ENCODE data around the gene SANBR.

The SANBR gene

DNA sequence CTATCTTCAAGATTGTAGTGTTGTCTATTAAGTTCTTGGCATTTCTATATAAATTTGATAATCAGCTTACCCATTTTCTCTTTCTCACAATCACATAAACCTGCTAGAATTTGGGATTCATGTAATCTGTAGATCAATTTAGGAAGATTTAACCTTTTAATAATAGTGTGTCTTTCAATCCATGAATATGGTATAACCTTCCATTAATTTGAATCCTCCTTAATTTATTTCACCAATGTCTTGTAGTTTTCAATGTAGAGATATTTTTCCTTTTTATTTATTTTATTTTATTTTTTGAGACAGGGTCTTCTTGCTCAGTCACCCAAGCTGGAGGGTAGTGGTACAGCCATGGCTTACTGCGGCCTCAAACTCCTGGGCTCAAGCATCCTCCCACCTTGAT is 20.2 kb downstream of the SANBR start:
- Histone ChIP-seq H3K27me3 (ENCODE audit: control insufficient read depth in 1 of 2, insufficient read depth in 2 of 2, low read length in 2 of 2) (no peaks in the 10 kb centered on the region), H3K9me3 (ENCODE audit: control insufficient read depth in 1 of 2, low read length in 2 of 2) (no peaks in the 10 kb centered on the region), H3K36me3 (ENCODE audit: control insufficient read depth in 1 of 2, insufficient read depth in 2 of 2, low read length in 2 of 2) (peaks cover 0 to 6% of the 10 kb centered on the region in 2 donors), H3K4me1 (ENCODE audit: control insufficient read depth in 1 of 2, insufficient read depth in 2 of 2, low read length in 2 of 2) (no peaks in the 10 kb centered on the region), H3K9ac (ENCODE audit: low read depth in 1 of 2, low read length in 2 of 2) (no peak overlapping the region), H3K27ac (ENCODE audit: low read depth, low read length) (no peak overlapping the region), H3K4me3 (ENCODE audit: low read depth in 1 of 2, low read length in 2 of 2) (no peak overlapping the region)

DNA sequence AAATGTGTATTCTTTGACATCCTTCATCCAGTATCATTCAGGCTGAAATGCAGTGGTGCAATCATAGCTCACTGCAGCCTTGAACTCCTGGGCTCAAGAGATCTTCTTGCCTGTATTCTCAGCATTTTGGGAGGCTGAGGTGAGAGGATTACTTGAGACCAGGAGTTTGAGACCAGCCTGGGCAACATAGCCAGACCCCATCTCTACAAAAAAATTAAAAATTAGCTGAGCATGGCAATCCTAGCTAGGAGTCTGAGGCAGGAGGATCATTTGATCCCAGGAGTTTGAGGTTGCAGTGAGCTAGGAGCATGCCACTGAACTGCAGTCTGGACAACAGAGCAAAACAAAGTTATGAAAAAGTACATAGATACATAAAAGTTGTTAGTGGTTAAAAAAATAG is 24.1 kb downstream of the SANBR start:
- Histone ChIP-seq H3K36me3 (ENCODE audit: control insufficient read depth in 1 of 2, insufficient read depth in 2 of 2, low read length in 2 of 2) (peaks cover 0 to 6% of the 10 kb centered on the region in 2 donors), H3K9ac (ENCODE audit: low read depth in 1 of 2, low read length in 2 of 2) (no peak overlapping the region), H3K9me3 (ENCODE audit: control insufficient read depth in 1 of 2, low read length in 2 of 2) (no peaks in the 10 kb centered on the region), H3K27ac (ENCODE audit: low read depth, low read length) (no peak overlapping the region), H3K27me3 (ENCODE audit: control insufficient read depth in 1 of 2, insufficient read depth in 2 of 2, low read length in 2 of 2) (no peaks in the 10 kb centered on the region), H3K4me3 (ENCODE audit: low read depth in 1 of 2, low read length in 2 of 2) (no peak overlapping the region), H3K4me1 (ENCODE audit: control insufficient read depth in 1 of 2, insufficient read depth in 2 of 2, low read length in 2 of 2) (no peaks in the 10 kb centered on the region)

DNA sequence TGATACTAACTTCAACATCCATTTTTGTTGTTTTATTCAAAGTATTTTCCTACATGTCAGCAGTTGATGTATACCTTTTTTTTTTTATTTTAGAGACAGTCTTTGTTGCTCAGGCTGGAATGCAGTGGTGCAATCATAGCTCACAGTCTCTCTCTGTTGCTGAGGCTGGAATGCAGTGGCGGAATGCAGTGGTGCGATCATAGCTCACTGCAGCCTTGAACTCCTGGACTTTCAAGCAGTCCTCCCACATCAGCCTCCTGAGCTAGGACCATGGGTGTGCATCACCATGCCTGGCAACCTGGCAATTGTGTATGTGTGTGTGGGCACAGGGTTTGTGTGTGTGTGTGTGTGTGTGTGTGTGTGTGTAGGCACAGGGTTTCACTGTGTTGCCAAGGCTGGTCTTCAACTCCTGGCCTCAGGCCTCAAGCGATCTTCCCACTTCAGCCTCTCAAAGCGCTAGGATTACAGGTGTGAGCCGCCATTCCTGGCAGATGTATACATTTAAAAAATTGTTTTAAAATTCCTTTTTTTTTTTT is 24.8 kb downstream of the SANBR start:
- Histone ChIP-seq H3K36me3 (ENCODE audit: control insufficient read depth in 1 of 2, insufficient read depth in 2 of 2, low read length in 2 of 2) (peaks cover 0 to 6% of the 10 kb centered on the region in 2 donors), H3K9me3 (ENCODE audit: control insufficient read depth in 1 of 2, low read length in 2 of 2) (no peaks in the 10 kb centered on the region), H3K4me1 (ENCODE audit: control insufficient read depth in 1 of 2, insufficient read depth in 2 of 2, low read length in 2 of 2) (no peaks in the 10 kb centered on the region), H3K4me3 (ENCODE audit: low read depth in 1 of 2, low read length in 2 of 2) (no peak overlapping the region), H3K27me3 (ENCODE audit: control insufficient read depth in 1 of 2, insufficient read depth in 2 of 2, low read length in 2 of 2) (no peaks in the 10 kb centered on the region), H3K9ac (ENCODE audit: low read depth in 1 of 2, low read length in 2 of 2) (no peak overlapping the region), H3K27ac (ENCODE audit: low read depth, low read length) (no peak overlapping the region)

DNA sequence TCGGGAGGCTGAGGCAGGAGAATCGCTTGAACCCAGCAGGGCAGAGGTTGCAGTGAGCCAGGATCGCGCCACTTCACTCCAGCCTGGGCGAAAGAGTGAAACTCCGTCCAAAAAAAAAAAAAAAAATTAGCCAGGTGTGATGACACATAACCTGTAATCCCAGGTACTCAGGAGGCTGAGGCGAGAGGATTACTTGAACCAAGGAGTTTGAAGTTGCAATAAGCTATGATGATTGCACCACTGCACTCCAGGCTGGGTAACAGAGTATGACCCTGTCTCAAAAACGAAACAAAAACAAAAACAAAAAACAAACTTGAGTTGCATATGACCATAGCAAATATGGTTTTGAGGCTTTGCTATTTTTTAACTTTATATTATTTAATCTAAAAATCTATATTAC is 25.8 kb downstream of the SANBR start:
- no peak overlapping the region for H3K9ac ChIP-seq (ENCODE audit: low read depth in 1 of 2, low read length in 2 of 2)
- peaks cover 0 to 6% of the 10 kb centered on the region in 2 donors for H3K36me3 ChIP-seq (ENCODE audit: control insufficient read depth in 1 of 2, insufficient read depth in 2 of 2, low read length in 2 of 2)
- no peak overlapping the region for H3K4me3 ChIP-seq (ENCODE audit: low read depth in 1 of 2, low read length in 2 of 2)
- no peaks in the 10 kb centered on the region for H3K9me3 ChIP-seq (ENCODE audit: control insufficient read depth in 1 of 2, low read length in 2 of 2)
- no peak overlapping the region for H3K27ac ChIP-seq (ENCODE audit: low read depth, low read length)
- H3K27me3 ChIP-seq (ENCODE audit: control insufficient read depth in 1 of 2, insufficient read depth in 2 of 2, low read length in 2 of 2): no peaks in the 10 kb centered on the region
- no peaks in the 10 kb centered on the region for H3K4me1 ChIP-seq (ENCODE audit: control insufficient read depth in 1 of 2, insufficient read depth in 2 of 2, low read length in 2 of 2)

DNA sequence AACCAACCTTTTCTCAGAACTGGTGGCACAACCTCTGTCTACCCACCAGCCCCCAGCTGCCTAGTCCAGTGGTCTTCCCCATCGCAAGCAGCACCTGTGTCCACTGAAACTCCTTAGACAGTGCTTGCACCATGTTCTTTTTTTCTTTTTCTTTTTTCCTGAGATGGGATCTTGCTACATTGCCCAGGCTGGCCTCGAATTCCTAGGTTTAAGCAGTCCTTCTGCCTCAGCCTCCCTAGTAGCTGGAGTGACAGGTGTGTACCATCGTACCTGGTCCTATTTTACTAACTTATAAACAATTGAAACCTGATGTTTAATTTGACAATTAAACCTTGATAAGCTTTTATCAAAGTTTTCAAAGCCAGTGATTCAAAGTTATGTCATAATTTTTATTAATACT is 30.8 kb downstream of the SANBR start:
- no peak overlapping the region for H3K9ac ChIP-seq (ENCODE audit: low read depth in 1 of 2, low read length in 2 of 2)
- no peak overlapping the region for H3K27ac ChIP-seq (ENCODE audit: low read depth, low read length)
- H3K4me1 ChIP-seq (ENCODE audit: control insufficient read depth in 1 of 2, insufficient read depth in 2 of 2, low read length in 2 of 2): no peaks in the 10 kb centered on the region

DNA sequence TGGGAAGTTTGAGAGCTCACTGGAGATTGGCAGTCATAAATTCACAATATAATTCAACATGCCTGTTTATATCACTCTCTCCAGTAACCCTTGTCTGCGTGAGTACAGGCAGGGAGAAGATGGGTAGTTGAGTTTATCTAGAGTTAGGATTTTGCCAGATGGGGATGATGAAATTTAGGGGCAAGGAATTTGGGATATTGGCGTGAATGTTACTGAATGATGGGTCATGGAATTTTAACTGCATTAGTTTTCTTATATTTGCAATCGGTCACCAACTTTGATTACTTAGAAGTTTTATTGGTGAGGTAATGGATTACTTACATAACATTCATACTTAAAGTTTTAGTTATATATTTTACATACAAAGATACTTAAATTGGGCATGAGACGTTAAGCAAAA is 35.1 kb downstream of the SANBR start:
- H3K27ac ChIP-seq (ENCODE audit: low read depth, low read length): no peak overlapping the region
- H3K4me1 ChIP-seq (ENCODE audit: control insufficient read depth in 1 of 2, insufficient read depth in 2 of 2, low read length in 2 of 2): no peaks in the 10 kb centered on the region
- H3K27me3 ChIP-seq (ENCODE audit: control insufficient read depth in 1 of 2, insufficient read depth in 2 of 2, low read length in 2 of 2): no peaks in the 10 kb centered on the region
- H3K36me3 ChIP-seq (ENCODE audit: control insufficient read depth in 1 of 2, insufficient read depth in 2 of 2, low read length in 2 of 2): no peaks in the 10 kb centered on the region
- H3K4me3 ChIP-seq (ENCODE audit: low read depth in 1 of 2, low read length in 2 of 2): no peak overlapping the region
- H3K9me3 ChIP-seq (ENCODE audit: control insufficient read depth in 1 of 2, low read length in 2 of 2): no peaks in the 10 kb centered on the region
- no peak overlapping the region for H3K9ac ChIP-seq (ENCODE audit: low read depth in 1 of 2, low read length in 2 of 2)

More for the DNA sequence above, 30.8 kb downstream of the SANBR start:
- no peak overlapping the region for H3K4me3 ChIP-seq (ENCODE audit: low read depth in 1 of 2, low read length in 2 of 2)
- H3K27me3 ChIP-seq (ENCODE audit: control insufficient read depth in 1 of 2, insufficient read depth in 2 of 2, low read length in 2 of 2): no peaks in the 10 kb centered on the region
- no peaks in the 10 kb centered on the region for H3K9me3 ChIP-seq (ENCODE audit: control insufficient read depth in 1 of 2, low read length in 2 of 2)
- no peaks in the 10 kb centered on the region for H3K36me3 ChIP-seq (ENCODE audit: control insufficient read depth in 1 of 2, insufficient read depth in 2 of 2, low read length in 2 of 2)

DNA sequence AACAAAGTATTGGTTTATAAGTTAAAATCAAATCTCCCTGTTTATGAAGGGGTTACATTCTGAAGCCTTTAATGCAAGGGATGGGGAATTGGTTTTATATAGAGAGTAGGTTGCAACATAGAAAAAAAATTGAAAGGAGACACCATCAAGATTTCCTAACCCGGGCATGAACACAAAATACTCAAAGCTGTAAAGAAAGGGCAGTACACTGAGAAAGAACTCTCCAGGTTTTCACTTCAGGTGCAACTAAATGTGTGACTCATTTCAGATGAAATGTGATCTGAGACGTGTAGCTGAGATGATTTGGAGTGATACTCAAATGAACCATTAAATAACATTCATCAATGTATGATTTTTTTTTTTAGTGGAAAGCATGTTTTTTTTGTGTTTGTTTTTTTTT is 43.6 kb downstream of the SANBR start:
- no peaks in the 10 kb centered on the region for H3K9me3 ChIP-seq (ENCODE audit: control insufficient read depth in 1 of 2, low read length in 2 of 2)
- peaks cover 3 to 8% of the 10 kb centered on the region in 2 donors for H3K36me3 ChIP-seq (ENCODE audit: control insufficient read depth in 1 of 2, insufficient read depth in 2 of 2, low read length in 2 of 2)

DNA sequence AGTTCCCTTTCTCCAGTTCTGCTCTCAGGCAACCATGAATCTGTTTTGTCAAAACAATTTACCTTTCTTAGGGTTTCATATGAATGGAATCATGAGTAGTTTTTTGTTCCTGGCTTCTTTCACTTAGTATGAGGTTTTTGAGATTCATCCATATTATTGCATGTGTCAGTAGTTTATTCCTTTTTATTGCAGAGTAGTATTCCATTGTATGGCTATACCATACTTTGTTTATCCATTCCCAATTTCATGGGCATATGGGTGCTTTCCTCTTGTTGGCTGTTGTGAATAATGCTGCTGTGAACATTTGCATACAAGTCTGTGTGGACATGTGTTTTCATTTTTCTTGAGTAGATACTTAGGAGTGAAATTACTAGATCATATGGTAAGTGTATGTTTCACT is 46.0 kb downstream of the SANBR start:
- no peak overlapping the region for H3K4me3 ChIP-seq (ENCODE audit: low read depth in 1 of 2, low read length in 2 of 2)
- peaks cover 3 to 10% of the 10 kb centered on the region in 2 donors for H3K36me3 ChIP-seq (ENCODE audit: control insufficient read depth in 1 of 2, insufficient read depth in 2 of 2, low read length in 2 of 2)
- no peak overlapping the region for H3K9ac ChIP-seq (ENCODE audit: low read depth in 1 of 2, low read length in 2 of 2)
- no peak overlapping the region for H3K27ac ChIP-seq (ENCODE audit: low read depth, low read length)
- H3K4me1 ChIP-seq (ENCODE audit: control insufficient read depth in 1 of 2, insufficient read depth in 2 of 2, low read length in 2 of 2): no peaks in the 10 kb centered on the region
- no peaks in the 10 kb centered on the region for H3K9me3 ChIP-seq (ENCODE audit: control insufficient read depth in 1 of 2, low read length in 2 of 2)
- H3K27me3 ChIP-seq (ENCODE audit: control insufficient read depth in 1 of 2, insufficient read depth in 2 of 2, low read length in 2 of 2): no peaks in the 10 kb centered on the region

More for the DNA sequence above, 43.6 kb downstream of the SANBR start:
- no peak overlapping the region for H3K9ac ChIP-seq (ENCODE audit: low read depth in 1 of 2, low read length in 2 of 2)
- no peak overlapping the region for H3K4me3 ChIP-seq (ENCODE audit: low read depth in 1 of 2, low read length in 2 of 2)
- H3K27ac ChIP-seq (ENCODE audit: low read depth, low read length): no peak overlapping the region
- no peaks in the 10 kb centered on the region for H3K27me3 ChIP-seq (ENCODE audit: control insufficient read depth in 1 of 2, insufficient read depth in 2 of 2, low read length in 2 of 2)
- H3K4me1 ChIP-seq (ENCODE audit: control insufficient read depth in 1 of 2, insufficient read depth in 2 of 2, low read length in 2 of 2): no peaks in the 10 kb centered on the region

DNA sequence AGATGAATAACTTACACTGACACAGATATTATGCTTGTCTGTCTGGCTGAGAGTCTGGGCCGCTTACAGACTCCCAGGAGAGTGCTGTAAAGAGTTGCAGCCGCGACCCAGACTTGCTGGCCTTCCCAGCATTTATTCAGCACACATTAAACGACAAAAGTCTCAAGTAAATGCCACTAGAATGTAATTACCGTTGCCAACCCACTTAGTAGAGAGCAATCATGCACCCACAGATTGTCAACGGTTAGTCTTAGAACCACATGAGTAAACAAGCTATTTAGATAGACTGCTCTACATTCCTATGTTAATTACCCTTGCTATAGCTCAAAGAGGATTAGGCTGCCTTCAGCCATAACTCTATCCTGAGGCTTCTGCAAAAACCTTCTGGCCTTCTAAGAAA is 48.5 kb downstream of the SANBR start:
- Histone ChIP-seq H3K27me3 (ENCODE audit: control insufficient read depth in 1 of 2, insufficient read depth in 2 of 2, low read length in 2 of 2) (no peaks in the 10 kb centered on the region), H3K27ac (ENCODE audit: low read depth, low read length) (no peak overlapping the region), H3K9ac (ENCODE audit: low read depth in 1 of 2, low read length in 2 of 2) (no peak overlapping the region), H3K36me3 (ENCODE audit: control insufficient read depth in 1 of 2, insufficient read depth in 2 of 2, low read length in 2 of 2) (peaks cover 3 to 10% of the 10 kb centered on the region in 2 donors), H3K4me3 (ENCODE audit: low read depth in 1 of 2, low read length in 2 of 2) (no peak overlapping the region), H3K9me3 (ENCODE audit: control insufficient read depth in 1 of 2, low read length in 2 of 2) (no peaks in the 10 kb centered on the region), H3K4me1 (ENCODE audit: control insufficient read depth in 1 of 2, insufficient read depth in 2 of 2, low read length in 2 of 2) (no peaks in the 10 kb centered on the region)
